Measurements from ENCODE around the gene PRELID2.
"Not testable (repeated sequence)": the region's sequence is repeated elsewhere in the genome, so short reads cannot be mapped to it uniquely, and the experiment has no call there.

The PRELID2 gene

DNA sequence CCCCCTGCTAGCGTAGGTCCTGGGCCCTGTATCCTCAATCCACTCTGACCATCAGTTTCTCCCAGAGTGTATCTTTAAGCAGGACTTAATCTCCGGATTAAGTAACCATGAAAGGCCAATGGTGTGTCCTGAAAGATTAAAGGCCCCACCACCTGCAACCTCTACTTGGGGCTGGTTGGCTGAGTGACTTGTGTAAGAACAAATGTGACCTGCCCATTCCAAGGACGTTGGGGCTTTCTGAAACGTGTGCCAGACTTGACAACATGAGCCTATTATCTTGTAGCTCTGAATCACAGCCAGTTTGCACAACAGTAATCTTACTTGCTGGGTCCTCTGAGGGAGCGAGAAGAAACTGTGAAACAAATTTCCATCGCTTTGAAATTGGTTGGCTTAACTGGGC, 3.1 kb upstream of the PRELID2 start:
- no peak for DNase-seq (ENCODE audit: low spot score)

DNA sequence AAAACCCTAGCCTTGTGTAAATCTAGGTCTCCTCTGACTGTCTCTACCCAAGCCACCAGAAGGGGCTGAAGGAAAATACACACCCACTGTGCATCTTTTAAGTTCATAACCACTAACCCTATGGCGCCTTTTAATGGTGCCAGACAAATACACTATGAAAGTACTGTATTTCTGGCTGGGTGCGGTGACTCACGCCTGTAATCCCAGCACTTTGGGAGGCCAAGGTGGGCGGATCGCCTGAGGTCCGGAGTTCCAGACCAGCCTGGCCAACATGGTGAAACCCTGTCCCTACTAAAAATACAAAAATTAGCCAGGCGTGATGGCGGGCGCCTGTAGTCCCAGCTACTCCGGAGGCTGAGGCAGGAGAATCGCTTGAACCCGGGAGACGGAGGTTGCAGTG, 1.1 kb upstream of the PRELID2 start:
- DNase-seq (ENCODE audit: low spot score), result not testable (repeated sequence)

DNA sequence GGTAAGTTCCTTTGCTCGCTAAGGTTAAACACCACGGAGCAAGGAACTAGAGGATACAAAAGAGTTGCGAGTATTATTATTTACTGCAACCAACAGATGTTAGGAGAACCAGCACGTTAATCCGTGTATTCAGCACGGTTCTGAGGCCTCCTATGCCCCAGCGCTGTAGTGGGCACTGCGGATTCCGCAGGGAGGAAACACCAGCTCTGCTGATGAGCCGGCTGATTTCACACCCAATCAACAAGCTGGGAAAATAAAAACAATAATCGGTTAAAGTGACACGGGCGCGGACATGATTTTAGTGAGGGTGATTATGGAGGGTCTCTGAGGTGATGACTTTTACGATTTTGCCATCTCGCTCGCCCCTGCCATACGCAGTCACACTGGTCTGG, 702 bp upstream of the PRELID2 start:
- DNase-seq (ENCODE audit: low spot score), result no peak

DNA sequence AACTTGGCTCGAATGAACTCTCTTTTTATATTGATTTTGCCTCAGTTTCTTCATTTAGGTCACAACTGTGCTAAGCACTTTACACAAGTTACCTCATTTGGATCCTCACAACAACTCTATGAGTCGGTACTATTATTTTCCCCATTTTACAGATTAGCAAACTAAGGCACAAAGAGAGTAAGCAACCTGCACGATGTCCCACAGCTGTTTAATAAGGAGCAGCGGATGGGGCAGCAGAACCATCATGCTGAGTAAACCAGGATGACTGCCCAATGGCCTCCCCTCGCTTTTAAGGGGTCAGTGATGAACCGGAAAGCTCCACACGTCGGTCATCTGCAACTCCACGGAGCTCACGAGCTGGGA, 607 bp downstream of the PRELID2 start:
- no peak for DNase-seq (ENCODE audit: low spot score)

DNA sequence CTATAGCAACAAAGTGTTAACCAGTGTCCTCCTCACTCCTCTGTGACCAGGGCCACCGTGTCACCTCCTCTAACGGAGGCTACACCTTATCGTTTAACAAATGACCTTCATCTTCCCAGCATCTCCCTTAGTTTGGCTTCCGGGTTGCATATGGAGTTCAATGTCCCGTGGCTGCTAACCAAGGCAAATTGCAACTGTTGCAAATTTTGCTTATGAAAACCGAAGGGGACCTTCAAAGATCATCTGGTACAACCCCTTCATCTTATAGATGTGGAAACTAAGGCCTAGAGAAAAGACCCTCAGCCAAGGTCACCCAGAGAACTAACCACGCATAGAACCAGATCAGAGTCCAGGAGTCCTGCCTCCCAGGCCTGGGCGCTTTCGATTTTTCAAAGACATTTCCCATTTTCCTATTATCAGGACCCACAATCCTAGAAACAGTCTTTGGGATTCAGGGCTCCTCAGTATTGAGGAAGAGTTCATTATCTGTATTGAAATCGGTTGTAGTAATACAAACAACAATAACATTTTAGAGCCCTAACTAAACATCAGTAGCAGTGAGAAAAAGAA, 1.4 kb downstream of the PRELID2 start:
- DNase-seq (ENCODE audit: low spot score), result no peak

DNA sequence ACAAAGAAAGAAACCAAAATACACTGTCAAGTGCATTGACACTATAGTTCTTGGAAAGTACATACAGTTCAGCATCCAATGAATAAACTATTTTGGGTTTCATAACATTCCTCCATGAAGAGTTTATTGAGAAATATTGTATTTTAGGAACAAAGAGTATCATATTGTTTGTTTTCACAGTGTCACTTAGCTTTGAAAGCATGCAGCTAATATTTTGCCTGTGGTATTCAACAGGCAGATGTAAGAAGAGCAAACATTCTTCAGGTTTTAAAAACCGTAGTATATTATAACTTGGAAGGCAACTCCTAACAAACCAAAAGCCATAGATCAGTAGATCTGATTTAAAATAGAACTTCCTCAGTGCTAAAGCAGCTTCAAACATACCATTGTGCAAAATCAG, 4.5 kb downstream of the PRELID2 start:
- no peak for DNase-seq (ENCODE audit: low spot score)

DNA sequence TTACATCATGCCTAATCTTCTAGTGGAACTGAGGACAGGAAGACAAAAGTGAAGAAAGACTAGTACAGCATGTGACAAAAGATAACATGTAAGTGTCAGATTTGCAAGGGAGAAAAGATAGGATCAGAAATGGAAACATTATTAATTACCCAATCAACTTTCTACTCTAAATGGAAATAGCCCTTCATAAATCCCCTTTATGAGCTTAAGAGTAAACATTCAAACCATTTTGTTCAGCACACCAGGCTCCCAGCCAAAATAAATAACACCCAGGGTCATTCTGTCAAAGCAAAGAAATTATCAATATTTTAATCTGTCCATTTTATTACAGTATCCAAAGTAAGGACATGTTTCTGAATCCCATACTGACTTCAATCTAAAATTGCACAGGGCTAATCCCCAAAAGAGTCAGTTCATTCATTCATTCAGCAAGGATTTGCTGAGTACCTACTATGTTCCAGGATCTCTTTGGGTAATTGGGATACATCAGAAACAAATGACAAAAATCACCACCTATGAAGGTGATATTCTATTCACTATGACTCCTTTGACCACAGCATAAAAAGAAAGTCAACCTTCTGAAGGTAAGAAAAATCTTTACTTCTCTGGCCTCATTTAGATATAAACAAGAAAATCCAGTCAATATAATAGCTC, 5.3 kb downstream of the PRELID2 start:
- DNase-seq (ENCODE audit: low spot score), result no peak

DNA sequence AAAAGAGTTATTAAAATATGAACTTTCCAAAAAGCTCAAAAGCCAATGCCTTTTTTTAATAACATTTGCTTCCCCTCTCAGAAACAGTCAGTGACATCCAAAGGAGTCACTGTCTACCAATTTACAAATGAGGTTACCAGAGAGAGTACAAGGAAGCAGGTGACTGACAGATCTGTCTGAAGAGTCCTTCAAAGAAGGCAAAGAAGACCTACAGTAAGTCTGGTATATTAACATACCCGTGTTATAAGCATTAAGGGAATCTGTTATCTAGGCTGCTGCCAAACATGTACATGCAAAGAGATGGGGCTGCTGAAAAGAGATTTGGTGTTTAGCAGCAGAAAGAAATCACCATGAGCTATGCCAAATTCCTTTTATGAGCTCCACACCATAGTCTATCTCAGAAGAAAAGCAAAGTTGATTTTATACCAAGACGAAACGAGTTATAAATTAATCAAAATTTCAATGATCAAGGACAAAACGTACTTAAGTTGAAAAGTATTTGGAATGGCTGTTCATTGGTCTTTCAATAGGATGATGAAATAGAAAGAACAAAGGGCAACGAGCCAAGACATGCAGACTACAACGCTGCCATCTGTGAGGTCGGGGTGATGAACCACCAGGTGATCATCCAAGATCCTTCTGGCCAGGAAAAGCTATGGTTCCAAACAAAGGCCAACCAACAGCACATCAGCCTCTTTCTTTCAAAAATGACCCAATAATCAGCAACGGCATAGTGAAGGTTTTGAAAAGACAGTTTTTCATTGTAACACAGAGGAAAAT, 8.1 kb downstream of the PRELID2 start:
- DNase-seq (ENCODE audit: low spot score), result no peak

DNA sequence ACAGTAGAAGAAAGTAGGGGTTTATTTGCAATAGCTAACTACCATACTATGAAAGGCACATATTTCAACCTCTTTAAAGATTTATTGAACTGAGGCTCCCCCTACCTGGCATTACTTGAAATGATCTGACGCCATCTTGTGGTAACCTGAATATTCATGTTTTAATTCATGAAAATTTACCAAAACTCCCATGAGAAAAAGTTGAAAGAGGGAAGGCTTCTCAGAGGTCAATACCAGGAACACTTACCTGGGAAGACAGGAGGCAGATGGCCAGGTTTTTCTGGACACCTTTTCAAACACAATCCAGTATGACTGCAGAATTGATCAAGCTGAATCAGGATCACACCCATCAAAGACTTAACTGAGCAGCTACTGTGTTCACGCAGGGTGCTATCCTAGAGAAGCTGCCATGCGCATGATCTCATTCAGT, 9.4 kb downstream of the PRELID2 start:
- DNase-seq (ENCODE audit: low spot score), result no peak

DNA sequence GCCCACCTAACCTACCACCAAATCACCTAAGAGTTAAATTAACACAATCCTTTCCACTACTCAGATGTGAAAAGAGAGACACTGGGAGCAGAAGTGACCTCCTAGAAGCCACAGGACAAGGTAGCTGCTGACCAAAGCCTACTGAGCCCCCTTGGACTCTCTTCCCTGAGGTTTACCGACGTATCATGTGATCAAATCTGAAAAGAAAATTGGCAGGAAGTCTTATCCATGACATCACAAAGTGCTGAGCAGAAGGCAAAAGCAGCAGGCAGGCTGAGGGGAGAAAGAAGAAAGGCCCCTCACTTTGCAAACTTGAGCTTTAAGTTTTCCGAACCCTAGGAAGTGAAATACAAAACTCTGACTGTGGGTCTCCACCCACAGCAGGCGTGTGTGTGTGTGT, 11.1 kb downstream of the PRELID2 start:
- DNase-seq (ENCODE audit: low spot score), result no peak

DNA sequence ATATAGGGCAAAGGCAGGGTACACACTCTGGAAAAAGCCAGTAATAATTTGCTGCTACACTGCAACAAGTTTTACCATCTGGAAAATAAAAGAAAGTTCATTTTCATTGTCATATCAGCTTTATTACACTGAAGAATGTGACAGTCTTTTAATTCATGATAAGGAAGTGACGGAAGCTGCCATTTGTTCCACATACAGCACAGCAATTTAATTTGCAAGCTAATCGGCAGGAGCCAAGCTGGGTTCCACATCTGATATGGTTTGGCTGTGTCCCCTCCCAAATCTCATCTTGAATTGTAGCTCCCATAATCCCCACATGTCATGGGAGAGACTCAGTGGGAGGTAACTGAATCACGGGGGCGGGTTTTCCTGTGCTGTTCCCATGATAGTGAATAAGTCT, 16.5 kb downstream of the PRELID2 start:
- no peak for DNase-seq (ENCODE audit: low spot score)

DNA sequence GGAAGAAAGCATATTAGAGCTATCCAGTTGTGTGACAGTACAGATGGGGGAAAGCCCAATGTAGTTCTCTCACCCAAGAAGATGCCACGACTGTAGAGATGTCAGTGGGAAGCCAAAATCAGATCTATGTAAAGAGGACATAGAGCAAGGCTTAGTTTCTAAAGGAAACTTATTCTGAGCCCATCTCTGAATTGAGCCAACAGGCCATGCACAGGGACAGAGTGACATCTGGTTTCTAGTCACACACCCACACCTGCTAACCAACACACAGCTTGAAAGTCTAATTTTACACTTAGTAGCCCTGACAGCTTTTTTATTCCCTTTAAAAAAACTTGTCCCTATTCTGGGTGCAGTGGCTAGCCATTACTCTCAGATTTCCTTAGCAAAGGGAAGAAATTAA, 22.3 kb downstream of the PRELID2 start:
- DNase-seq (ENCODE audit: low spot score), result no peak

DNA sequence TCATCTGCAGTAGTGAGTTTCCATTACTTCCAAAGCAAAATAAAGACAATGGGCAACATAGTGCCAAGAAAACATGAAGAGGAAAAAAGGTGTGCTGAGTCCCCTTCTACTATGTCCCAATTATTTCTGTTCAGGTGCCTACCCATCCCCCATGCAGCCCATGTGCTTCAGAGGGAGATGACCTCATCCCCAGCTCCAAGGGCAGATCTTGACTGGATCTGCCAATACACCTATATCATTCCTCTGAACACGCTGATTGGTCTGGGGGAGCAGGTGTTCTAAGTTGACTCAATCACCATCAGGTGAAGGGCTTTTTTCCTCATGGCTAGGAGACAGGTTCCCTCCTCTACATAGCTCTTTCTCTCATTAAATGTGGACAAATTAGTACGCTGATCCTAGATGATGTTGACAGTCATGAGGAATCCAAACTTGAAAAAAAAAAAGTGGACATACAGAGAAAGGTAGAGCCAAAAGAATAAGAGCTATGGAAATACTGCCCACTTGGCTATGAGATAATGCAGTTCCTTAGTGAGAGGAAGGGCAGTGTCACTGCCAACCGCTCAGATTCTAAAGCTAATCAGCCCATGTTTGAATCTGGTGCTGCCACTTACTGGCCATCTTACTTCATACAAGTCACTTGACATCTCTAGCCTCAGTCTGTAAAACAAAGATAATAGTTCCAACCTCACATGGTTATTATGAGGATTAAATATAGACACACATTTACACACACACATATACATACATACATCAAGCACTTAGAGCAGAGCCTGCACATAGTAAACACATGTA, 23.1 kb downstream of the PRELID2 start:
- no peak for DNase-seq (ENCODE audit: low spot score)

DNA sequence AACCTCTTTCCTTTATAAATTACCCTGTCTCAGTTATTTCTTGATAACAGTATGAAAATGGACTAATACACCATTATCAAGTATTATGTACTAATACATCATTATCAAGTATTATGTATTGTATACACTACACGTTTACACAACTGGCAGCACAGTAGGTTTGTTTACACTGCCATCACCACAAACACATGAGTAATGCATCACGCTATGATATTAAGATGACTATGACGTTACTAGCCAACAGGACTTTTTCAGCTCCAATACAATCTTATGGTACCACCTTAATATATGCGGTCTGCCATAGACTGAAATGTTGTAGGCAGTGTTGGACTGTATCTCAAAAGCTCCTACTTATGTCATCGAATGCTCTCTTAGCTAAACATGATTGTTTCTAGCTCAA, 28.2 kb downstream of the PRELID2 start:
- no peak for DNase-seq (ENCODE audit: low spot score)

DNA sequence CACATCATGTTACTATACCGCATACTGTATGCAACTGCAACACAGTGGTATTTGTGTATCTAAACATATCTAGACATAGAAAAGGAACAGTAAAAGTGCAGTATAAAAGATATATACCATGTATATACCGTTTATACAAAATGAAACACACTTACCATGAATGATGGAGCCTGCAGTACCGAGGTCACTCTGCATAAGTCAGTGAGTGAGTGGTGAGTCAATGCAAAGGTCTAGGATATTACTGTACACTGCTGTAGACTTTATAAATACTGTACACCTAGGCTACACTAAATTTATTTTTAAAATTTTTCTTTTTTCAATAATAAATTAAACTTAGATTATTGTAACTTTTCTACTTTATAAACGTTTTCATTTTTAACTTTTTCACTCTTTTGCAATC, 29.3 kb downstream of the PRELID2 start:
- no peak for DNase-seq (ENCODE audit: low spot score)

DNA sequence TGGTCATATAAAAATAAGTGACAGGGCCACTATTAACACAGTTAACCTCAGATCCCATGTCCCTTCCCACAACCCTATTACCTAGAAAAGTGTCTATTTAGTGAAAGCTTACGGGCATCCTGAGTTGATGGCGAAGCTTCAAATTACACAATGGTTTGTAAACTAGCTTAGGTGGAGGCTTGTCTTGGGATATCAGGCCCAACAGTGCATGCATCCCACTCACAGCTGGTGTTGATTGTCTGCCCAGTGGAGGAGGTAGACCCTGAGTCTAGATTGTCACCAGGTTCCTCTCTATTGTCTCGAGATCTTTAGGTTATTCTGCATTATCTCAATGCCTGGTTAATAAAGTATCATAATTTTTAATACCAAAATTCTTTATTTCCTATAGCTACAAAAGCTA, 30.4 kb downstream of the PRELID2 start:
- no peak for DNase-seq (ENCODE audit: low spot score)

DNA sequence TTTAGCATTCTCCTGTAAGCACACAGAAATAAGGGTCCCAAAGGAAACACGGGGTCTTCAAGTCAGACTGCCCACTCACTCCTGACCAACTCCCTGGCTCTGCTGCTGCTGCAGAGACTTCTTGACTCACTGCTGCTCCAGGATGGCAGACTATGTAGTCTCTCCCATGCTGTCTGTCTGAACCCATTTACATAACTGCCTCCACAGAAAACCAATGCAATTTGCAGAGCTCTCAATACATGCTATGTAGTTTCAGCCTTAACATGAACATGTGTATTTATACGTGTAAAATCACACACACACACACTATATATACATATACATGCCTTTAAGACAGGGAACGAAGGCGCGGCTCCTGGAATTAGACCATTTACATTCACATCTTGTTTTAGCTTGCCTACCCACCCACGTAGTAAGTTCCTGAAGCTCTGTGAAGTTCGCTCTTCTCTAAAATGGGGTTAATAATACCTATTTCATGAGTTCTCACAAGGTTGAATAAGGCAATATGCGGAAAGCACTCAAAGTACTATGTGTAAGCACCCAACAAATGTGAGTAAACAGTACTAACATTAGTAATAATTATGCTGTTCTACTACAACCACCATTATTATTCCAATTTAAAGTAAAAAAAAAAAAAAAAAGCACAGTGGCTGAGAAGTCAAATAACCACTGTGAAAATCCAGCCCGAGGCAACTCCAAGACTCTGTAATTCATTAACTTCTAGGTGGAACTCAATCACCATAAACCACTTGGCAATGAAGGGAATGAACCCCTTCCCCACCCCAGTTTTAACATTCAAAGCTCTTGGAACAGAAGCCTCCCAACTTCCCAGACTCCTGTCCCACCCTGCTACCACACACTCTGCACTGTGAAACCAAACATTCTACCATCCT, 31.8 kb downstream of the PRELID2 start:
- no peak for DNase-seq (ENCODE audit: low spot score)

DNA sequence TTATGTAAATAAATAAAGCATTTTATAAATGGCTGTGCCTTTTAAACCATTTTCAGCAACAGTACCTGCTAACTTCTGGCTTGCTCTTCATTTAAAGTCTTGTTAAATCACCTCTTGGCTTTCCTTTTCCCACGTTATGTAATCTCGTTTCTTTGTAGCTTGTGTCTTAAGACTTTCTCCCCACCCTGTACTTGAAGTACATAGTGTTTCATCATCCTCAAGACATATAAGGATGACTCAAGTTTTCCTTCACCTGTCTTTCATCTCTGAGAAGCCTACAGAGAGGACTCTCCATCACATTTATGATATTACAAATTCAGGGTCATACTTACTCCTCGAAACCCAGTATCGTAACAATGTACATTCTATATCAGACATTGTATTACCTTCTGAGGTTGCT, 33.9 kb downstream of the PRELID2 start:
- no peak for DNase-seq (ENCODE audit: low spot score)

DNA sequence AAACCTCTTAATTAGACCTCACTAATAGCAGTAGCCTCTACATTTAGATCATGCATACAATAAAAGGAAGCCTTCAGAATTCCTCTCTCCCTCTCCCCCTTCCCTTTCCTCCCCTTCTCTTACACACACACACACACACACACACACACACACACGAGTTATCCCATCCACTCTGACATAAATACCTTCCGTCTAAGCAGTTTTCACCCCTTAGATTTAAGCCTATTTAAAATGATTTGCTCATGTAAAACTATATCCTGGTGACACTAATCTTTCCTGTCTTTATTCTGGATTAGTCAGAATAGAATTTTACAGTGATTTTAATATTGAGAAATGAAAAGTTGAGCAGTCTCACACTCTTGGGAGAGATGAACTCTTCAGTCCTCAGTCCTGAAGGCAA, 35.0 kb downstream of the PRELID2 start:
- no peak for DNase-seq (ENCODE audit: low spot score)

DNA sequence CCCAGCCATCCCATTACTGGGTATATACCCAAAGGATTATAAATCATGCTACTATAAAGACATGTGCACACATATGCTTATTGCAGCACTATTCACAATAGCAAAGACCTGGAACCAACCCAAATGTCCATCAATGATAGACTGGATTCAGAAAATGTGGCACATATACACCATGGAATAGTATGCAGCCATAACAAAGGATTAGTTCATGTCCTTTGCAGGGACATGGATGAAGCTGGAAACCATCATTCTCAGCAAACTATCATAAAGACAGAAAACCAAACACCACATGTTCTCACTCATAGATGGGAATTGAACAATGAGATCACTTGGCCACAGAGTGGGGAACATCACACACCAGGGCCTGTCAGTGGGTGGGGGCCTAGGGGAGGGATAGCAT, 36.6 kb downstream of the PRELID2 start:
- DNase-seq (ENCODE audit: low spot score), result not testable (repeated sequence)

DNA sequence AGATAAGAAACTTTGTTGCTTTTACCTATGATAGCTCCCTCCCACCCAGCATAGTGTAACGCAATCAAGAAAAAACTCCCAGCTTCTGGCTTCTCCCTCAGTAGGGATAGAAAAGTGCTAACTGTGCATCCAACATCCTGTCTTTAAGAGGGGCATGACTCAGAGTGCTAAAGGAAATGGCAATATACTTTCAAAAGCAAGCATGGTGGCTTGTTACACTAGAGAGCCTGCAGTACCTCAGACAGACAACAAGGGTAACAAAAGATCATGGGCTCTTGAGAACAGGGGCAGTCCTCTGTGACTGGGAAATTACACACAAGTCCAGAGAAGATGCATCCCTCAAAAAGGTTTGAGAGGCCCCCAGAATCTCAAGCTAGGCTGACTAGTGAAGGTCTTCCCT, 37.8 kb downstream of the PRELID2 start:
- DNase-seq (ENCODE audit: low spot score), result no peak

DNA sequence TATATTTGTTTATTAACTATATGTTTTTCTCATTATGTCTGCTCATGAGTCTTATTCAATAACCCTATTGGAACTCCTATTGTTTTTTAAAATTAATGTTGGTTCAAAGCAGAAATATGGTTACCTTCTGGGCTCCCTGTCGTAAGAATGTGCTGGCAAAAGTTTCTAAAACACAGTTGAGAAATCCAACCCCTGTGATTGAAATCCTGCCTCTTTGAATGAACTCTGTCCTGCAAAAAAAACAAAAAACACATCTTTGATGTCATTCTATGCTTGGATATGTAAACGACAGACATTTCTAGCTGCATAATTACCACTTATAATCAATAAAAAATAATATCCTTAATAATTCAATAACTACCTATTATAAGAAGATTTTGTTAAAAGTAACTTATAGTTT, 38.8 kb downstream of the PRELID2 start:
- no peak for DNase-seq (ENCODE audit: low spot score)

Measured in HuH-7.5 (cell line).